Astrocyte (in vitro differentiated cells and primary cell): Measurements from ENCODE around the gene VAV2.

Source experiments
- CTCF ChIP-seq: IDR thresholded peaks from 2 replicates; pipeline ENCODE4 v1.5.1; 2011; ENCODE audit warnings: low read depth, mild to moderate bottlenecking, inconsistent platforms, low read length, moderate library complexity; ENCODE audit not compliant: insufficient read depth
- EZH2 ChIP-seq: IDR thresholded peaks from 2 replicates; pipeline ENCODE4 v1.6.1; 2012; ENCODE audit warnings: mild to moderate bottlenecking, low read length, inconsistent platforms; ENCODE audit not compliant: insufficient read depth

DNA sequence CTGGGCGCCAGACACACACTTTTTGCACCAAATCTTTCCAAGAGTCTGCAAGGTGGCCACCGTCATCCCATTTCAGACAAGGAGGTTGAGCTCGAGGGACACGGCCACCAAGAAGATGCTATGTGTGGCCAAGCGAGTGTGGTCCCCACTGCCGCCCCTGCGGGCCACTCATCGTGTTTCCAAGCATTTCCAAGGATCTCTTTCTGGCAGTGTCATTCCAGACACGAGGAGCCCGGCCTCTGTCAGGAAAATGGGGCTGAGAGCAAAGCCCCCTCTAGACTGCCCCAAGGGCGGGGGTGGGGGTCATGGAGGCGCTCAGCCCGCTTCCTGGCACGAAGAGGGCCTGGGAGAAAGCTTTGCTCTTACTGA lies 10.6 kb downstream of the VAV2 start:
- TF ChIP-seq CTCF (no peak), EZH2 (no peak)
